KOPT-K1 (cell line): Measurements from ENCODE around the gene VDR.

Experiments
- H3K27ac ChIP-seq: fragments of 200-600 bp; sonication (generic); 2 replicates; pipeline ENCODE4 v1.5.1; 2016; ENCODE audit warnings: antibody characterized with exemption, mild to moderate bottlenecking, low read depth, low read length; ENCODE audit not compliant: poor library complexity, severe bottlenecking
- H3K36me3 ChIP-seq: fragments of 200-600 bp; sonication (generic); 2 replicates; pipeline ENCODE4 v1.5.1; 2017; ENCODE audit warnings: antibody characterized with exemption, mild to moderate bottlenecking, low read length, moderate library complexity; ENCODE audit not compliant: insufficient read depth
- H3K9me3 ChIP-seq: fragments of 200-600 bp; sonication (generic); 2 replicates; pipeline ENCODE4 v1.5.1; 2017; ENCODE audit warnings: antibody characterized with exemption, low read length, mild to moderate bottlenecking; ENCODE audit not compliant: insufficient read depth, poor library complexity, severe bottlenecking

The VDR gene

DNA sequence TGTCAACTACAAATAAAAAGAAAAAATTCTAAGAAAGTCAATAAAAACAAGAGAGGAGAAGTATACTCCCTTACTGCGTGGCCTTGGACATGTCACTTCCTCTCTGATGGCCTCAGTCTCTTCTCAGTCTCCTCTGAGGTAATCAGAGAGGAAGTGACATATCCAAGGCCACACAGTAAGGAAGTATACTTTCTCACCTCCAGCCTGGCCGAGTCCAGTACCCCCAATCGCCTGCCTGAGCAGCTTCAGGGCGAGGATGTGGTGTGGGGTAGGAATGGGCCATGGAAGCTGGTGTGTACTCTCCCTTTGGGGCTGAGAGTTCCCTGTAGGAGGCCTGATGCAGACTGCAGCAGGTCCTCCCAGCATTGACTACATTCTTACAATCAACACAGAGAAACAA lies 15.8 kb downstream of the VDR start:
- H3K27ac ChIP-seq = no peak overlapping the region
- no peaks in the 10 kb centered on the region for H3K9me3 ChIP-seq

DNA sequence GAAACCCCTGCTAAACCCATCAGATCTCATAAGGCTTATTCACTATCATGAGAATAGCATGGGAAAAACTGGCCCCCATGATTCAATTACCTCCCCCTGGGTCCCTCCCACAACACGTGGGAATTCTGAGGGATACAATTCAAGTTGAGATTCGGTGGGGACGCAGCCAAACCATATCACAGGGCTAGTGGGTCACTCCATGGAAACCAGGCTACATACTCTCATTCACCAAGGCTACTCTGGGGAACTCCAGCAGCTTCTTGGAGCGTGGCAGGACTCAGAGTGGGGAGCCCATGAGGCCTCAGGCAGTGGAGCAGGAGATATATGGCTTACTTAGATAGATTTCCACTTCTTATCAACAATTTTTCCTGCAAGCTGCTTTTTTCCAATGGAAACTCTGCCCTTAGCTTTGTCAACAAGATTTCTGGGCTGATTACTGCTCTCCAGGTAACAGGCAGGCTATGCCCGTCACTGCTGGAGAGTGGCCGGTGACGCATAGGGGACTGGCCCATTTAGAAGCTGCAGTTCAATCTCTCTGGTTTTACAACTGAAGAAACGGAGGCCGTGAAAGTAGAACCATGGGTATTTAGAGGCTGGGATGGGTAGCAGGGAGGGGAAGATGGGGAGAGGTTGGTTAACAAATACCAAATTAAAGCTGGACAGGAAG lies 16.5 kb downstream of the VDR start:
- H3K36me3 ChIP-seq = no peaks in the 10 kb centered on the region
- no peaks in the 10 kb centered on the region for H3K9me3 ChIP-seq
- no peak overlapping the region for H3K27ac ChIP-seq

More for the DNA sequence above, 15.8 kb downstream of the VDR start:
- H3K36me3 ChIP-seq = no peaks in the 10 kb centered on the region

DNA sequence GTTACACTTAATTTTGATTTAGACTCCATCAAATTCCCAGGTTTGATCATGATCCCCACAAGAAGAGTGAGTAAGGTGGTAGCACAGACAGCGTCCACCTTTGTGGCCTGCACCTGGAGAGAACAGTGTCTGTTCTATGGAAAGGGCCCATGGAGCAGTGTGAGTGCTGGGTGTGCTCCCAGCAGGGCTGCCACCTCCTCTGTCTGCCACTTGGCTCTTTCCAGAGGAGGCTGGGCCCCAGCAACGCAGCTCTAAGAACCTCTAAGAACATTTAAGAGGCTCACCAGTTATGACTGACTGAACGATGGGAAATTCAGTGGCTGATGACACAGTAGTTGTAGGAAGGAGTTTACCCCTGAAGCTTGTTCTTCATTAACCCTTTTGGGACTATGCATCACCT lies 17.3 kb downstream of the VDR start:
- H3K27ac ChIP-seq = no peak overlapping the region
- H3K9me3 ChIP-seq = no peaks in the 10 kb centered on the region
- no peaks in the 10 kb centered on the region for H3K36me3 ChIP-seq

DNA sequence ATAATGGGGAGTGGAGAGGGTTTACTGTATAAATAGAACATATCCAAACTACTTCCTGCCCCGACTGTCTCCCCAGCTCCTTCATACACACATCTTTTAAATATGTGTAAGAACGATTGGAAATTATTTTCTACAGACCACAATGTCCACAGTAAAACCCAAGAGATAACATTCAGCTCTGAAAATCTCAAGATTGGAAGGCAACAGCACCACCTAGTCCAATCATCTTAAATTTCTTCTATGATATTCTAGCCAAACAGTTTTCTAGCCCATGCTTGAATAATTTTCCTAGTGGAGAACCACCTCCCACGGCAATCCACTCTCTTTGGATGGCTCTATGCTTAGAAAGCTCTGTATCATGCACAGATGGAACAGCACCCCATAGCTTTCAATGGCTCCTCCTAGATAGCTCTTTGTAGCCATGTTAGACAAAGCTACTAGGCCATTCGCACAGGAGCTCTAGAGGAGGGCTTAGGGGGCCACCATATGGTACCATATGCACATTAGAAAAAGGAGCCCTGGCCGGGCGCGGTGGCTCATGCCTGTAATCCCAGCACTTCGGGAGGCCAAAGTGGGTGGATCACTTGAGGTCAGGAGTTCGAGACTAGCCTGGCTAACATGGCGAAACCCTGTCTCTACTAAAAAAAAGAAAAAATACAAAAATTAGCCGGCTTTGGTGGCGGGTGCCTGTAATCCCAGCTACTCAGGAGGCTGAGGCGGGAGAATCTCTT lies 18.1 kb downstream of the VDR start:
- Histone ChIP-seq H3K9me3 (no peaks in the 10 kb centered on the region), H3K36me3 (no peaks in the 10 kb centered on the region), H3K27ac (no peak overlapping the region)

DNA sequence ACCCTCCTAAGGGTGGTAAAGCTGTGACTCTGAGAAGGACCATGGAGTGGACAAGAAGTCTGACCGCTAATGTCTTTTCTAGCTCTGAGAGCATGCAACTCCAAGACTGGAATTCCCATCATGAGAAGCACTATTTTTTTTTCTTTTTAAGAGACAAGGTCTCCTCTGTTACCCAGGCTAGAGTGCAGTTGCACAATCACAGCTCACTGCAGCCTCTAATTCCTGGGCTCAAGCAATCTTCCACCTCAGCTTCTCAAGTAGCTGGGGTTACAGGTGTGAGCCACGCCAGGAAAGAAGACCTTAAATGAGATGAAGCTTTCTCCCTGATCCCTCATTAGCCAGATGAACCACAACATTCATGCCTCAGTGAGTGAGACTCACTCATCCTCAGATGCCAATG lies 19.2 kb downstream of the VDR start:
- no peak overlapping the region for H3K27ac ChIP-seq
- H3K36me3 ChIP-seq = no peaks in the 10 kb centered on the region
- H3K9me3 ChIP-seq = no peaks in the 10 kb centered on the region

DNA sequence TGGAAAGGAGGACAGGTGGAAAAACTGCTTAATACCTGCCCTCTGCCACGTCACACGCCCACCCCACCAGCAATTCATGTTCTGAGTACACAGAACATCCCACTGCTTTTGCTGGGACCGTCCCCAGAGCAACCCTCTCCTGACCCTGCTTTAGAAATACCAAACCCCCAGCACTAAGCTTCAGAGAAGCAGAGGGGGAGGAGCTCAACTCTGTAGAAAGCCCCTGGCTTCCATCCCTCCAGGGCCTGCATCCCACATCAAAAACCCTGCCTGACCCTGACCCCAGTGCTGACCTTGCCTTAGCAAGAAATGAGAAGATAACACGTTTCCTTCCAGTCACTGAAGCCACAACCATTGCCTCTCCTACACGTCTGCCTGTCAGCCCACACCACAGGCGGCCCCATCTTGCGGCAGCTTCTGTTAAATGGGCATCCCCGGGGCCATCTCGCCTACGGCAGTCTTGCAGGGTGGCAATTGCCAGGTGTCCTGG lies 19.7 kb downstream of the VDR start:
- no peaks in the 10 kb centered on the region for H3K9me3 ChIP-seq
- no peak overlapping the region for H3K27ac ChIP-seq
- H3K36me3 ChIP-seq = no peaks in the 10 kb centered on the region

DNA sequence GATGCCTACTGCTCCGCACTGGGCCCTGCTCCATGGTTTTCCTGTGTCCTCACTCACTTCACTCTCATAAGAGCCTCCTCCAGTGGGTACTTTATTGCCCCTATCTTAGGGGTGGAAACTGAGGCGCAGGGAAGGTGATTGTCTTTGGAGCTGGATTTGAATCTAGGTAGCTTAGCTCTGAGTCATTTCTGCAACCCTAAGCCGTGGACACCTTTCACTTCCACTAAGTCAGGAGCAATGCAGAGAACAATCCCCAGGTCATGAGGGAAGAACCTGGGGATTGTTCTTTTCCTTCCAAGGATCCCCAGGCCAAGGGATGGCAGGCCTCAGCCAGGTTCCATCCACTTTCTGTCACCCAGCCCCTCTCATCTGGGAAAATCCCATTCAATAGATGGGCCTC lies 20.3 kb downstream of the VDR start:
- Histone ChIP-seq H3K9me3 (no peaks in the 10 kb centered on the region), H3K27ac (no peak overlapping the region), H3K36me3 (no peaks in the 10 kb centered on the region)

DNA sequence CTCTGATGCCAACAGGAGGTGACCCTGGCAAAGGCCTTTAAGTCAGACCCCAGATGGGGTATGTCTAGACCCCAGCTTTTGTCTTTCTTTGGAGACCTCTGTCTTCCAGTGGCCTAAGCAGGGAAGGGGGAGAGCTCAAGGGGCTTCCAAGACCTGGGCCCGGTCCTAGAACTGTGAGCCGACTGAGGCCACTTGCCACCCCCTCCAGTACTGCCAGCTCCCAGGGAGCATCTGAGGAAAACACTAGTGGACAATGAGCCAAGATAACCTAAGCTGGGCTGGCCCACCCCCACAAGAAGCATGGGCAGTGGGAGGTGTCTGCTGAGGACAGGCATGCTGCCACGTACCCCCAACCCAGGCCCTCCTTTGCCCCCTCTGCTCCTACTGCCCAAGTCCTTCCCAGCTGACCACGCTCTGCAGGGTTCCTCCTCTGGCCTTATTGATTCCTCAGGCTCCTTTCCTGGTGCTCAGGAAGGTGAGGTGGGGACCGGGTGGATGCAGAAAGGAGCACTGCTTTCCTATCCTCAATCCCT lies 21.1 kb downstream of the VDR start:
- Histone ChIP-seq H3K9me3 (no peaks in the 10 kb centered on the region), H3K36me3 (no peaks in the 10 kb centered on the region), H3K27ac (no peak overlapping the region)

DNA sequence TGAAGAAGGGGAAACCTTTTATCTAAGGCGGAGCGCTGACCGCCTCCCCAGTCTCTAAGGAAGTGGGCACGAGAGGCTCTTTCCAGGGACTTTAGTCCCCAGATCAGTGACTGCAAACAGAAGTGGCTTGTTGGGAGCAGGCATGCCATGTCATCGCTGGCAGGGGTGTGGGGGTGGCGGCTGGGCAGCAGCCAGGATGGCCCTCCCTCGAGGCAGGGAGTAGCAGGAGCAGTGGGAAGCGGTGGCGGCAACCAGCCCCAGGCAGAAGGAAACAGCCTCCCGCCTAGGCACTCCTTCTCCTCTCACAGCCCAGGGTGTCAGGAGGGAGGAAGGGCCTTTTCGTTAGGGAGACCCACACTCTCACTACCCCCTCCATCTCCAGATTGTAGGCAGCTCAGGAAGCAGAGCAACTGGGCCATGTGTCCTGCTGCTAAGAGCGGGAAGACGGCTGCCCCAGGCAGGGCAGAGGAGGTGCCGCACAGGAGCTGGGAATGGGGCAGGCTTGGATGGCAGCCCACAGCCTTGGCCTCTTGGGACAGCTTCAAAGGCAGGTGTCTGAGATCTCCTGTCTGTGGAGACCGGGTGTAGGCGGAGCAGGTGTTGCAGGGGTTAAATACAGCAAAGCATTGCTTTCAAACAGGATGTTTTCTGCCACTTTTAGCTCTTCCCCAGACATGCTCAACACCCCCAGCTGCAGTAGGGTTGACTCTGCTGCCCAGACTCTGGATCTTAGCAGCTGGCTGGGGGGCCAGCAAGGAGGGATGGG lies 21.8 kb downstream of the VDR start:
- Histone ChIP-seq H3K27ac (no peak overlapping the region), H3K36me3 (no peaks in the 10 kb centered on the region), H3K9me3 (no peaks in the 10 kb centered on the region)

DNA sequence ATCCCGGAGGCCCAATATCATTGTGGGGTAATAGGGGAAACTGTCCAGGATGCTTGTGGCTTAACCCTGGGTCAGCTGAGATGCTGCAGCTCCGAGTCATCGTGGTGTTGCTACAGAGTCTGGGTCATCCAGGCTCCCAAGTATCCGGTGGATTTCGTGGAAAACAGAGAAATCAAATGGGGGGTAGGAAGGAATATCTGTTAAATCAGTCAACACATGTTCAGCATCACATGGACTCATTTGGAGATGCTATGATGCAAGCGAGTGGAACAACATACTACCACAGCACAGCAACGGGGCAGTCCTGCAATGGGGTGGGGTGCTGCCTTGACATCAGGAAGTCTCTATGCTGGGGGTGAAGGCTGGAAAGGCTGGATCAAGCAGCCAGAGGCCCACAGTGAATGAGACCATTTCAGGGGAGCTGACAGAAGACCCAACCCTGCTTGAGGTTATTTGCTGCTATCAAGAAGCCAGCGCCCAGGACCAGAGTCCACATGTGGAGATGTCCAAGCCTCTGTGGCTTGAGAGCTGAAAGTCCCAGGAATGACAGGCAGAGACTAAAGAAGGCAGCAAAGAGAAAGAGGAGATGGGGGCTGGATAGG lies 22.9 kb downstream of the VDR start:
- no peaks in the 10 kb centered on the region for H3K9me3 ChIP-seq
- H3K36me3 ChIP-seq = no peaks in the 10 kb centered on the region
- H3K27ac ChIP-seq = no peak overlapping the region

DNA sequence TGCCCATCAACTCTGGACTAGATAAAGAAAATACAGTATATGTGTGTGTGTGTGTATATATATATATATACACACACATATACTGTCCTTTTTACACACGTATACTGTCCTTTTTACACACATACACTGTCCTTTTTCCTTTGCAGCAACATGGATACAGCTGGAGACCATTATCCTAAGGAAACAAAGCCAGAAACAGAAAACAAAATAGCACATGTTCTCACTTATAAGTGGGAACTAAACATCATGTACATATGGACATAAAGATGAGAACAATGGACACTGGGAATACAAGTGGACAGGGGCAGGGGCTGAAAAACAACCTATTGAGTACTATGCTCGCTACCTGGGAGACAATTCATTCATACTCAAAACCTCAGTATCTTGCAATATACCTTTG lies 23.7 kb downstream of the VDR start:
- no peak overlapping the region for H3K27ac ChIP-seq
- no peaks in the 10 kb centered on the region for H3K36me3 ChIP-seq
- H3K9me3 ChIP-seq = no peaks in the 10 kb centered on the region

DNA sequence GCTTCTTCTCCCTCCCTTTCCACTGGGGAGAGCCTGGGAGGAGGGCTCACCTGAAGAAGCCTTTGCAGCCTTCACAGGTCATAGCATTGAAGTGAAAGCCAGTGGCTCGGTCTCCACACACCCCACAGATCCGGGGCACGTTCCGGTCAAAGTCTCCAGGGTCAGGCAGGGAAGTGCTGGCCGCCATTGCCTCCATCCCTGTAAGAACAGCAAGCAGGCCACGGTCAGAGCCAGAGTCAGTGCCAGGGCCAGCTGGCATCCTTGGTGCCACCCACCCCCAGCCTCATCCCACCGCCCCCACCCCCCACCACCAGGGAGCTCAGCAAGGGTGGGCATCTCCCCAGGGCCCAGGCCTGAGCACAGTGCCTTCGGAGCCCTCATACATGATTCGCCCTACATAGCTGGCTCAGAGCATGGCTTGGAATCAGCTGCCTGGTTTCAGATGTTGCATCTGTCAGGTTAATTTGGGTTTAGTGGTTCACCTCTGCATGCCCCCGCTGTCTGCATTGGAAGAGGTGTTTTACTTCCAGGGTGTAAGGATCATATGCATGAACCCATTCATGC lies 25.8 kb downstream of the VDR start:
- no peaks in the 10 kb centered on the region for H3K9me3 ChIP-seq
- H3K27ac ChIP-seq = no peak overlapping the region
- no peaks in the 10 kb centered on the region for H3K36me3 ChIP-seq

DNA sequence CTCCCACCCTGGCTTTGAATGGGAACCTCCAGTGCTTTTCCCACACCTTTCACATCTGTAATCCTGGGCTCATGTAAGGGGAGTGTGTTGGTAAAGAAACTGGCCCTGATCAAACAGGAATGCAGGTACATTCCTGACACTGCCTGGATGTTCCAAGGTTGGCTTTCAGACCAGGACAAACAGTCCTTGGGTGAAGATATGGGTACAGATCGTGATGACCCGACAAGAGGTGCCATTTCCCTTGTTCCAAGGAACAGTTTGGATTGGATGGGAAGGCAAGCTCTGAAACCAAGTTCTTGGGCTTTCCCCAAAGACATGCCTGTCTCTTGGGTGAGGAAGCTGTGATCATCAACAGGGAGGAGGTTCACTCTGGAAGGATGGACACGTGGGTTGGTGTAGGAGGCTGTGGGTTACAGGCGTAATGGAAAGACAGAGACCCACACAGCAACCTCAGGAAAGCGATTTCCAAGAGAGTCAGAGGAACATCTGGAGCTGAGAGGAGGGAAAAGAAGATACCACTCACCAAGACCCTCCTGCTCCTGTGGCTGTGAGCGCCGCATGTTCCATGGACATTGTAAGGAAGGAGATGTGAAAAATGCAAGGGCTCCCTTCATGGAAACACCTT lies 26.4 kb downstream of the VDR start:
- no peaks in the 10 kb centered on the region for H3K36me3 ChIP-seq
- no peak overlapping the region for H3K27ac ChIP-seq
- H3K9me3 ChIP-seq = no peaks in the 10 kb centered on the region

DNA sequence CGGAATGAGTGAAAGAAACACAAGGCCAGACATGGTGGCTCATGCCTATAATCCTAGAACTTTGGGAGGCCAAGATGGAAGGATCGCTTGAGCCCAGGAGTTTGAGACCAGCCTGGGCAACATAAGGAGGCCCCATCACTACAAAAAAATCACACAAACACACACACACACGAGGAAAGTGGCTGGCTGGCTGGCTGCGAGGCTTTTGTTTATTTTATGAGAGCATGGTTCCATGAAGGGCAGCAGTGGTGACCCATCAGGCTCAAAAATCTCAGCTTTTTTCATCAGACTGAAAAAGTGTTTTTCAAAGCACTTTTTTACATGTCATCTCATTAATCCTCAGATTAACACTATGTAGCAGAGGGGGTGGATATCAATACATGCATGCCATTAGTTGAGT lies 27.7 kb downstream of the VDR start:
- no peak overlapping the region for H3K27ac ChIP-seq
- H3K36me3 ChIP-seq = no peaks in the 10 kb centered on the region
- H3K9me3 ChIP-seq = no peaks in the 10 kb centered on the region
